T-helper 17 cell (primary cell): ENCODE measurements around the gene UQCRHL. TPM values are rescaled to one million over a fixed set of nuclear protein-coding genes. Genes with fewer than 3 reads are reported as not detected.

ENCODE experiments used
- ATAC-seq: fragments of 150-1000 bp; cut with Tn5 transposase; 2 replicates; pipeline ENCODE4 v1.10.0; 2021; ENCODE audit warnings: mild to moderate bottlenecking, moderate library complexity
- DNase-seq, 3 donors: peaks; one replicate each; pipeline versions ENCODE4 v3.0.0 to v3.0.0-alpha.2; 2020 to 2021
- H3K9me3 ChIP-seq: one replicate; pipeline ENCODE4 v1.7.0; 2013; ENCODE audit warnings: low read length, mild to moderate bottlenecking; ENCODE audit not compliant: control insufficient read depth, poor library complexity, severe bottlenecking
- H3K27ac Mint-ChIP-seq: one replicate; pipeline ENCODE4 v1.8.0; 2022; ENCODE audit warnings: mild to moderate bottlenecking, moderate library complexity, mixed read lengths
- H3K27me3 Mint-ChIP-seq: one replicate; pipeline ENCODE4 v1.8.0; 2022; ENCODE audit warnings: mixed read lengths
- H3K36me3 Mint-ChIP-seq: one replicate; pipeline ENCODE4 v1.8.0; 2022; ENCODE audit warnings: low read depth, mixed read lengths
- H3K4me1 Mint-ChIP-seq: one replicate; pipeline ENCODE4 v1.8.0; 2022; ENCODE audit warnings: mild to moderate bottlenecking, mixed read lengths
- H3K4me3 Mint-ChIP-seq: one replicate; pipeline ENCODE4 v1.8.0; 2022; ENCODE audit warnings: mild to moderate bottlenecking, moderate library complexity, mixed read lengths
- total RNA-seq, 4 donors: library from RNA in 2 of 4; stranded (reverse) in 2 of 4; gene quantifications; one replicate each; pipeline ENCODE4 v1.2.3 and lab custom pipeline; 2022 to 2026

Gene UQCRHL
- total RNA-seq, 2 donors from 2014 or later, result 0.65 to 0.81 TPM

- no peak for ATAC-seq
- DNase-seq, result no peak
- H3K27ac Mint-ChIP-seq, result no peak overlapping the region
- H3K27me3 Mint-ChIP-seq, result peaks cover 49% of the 10 kb centered on the region
- no peak overlapping the region for H3K4me3 Mint-ChIP-seq
- peaks cover 4% of the 10 kb centered on the region for H3K4me1 Mint-ChIP-seq
- H3K36me3 Mint-ChIP-seq, result peaks cover 3% of the 10 kb centered on the region
- no peaks in the 10 kb centered on the region for H3K9me3 ChIP-seq
Measured at GRCh38 chr1:15765495-15766194, 41.8 kb downstream of the UQCRHL start.

GRCh38 chr1:15764890-15765289 is 42.6 kb downstream of the UQCRHL start:
- Mint-ChIP-seq H3K4me3 (no peak overlapping the region), H3K4me1 (peaks cover 4% of the 10 kb centered on the region), H3K27me3 (peaks cover 45% of the 10 kb centered on the region), H3K27ac (no peak overlapping the region), H3K36me3 (peaks cover 3% of the 10 kb centered on the region)
- DNase-seq, result no peak
- H3K9me3 ChIP-seq, result no peaks in the 10 kb centered on the region
- no peak for ATAC-seq

GRCh38 chr1:15764269-15764764 is 43.1 kb downstream of the UQCRHL start:
- ATAC-seq (no peak), DNase-seq (no peak)
- no peak overlapping the region for H3K4me3 Mint-ChIP-seq
- peaks cover 5% of the 10 kb centered on the region for H3K4me1 Mint-ChIP-seq
- H3K27me3 Mint-ChIP-seq, result peaks cover 50% of the 10 kb centered on the region
- no peaks in the 10 kb centered on the region for H3K9me3 ChIP-seq
- H3K27ac Mint-ChIP-seq, result no peak overlapping the region
- H3K36me3 Mint-ChIP-seq, result peaks cover 3% of the 10 kb centered on the region

- no peaks in the 10 kb centered on the region for H3K9me3 ChIP-seq
- no peak for ATAC-seq
- no peak overlapping the region for H3K4me3 Mint-ChIP-seq
- H3K27ac Mint-ChIP-seq, result no peak overlapping the region
- peaks cover 9% of the 10 kb centered on the region for H3K4me1 Mint-ChIP-seq
- H3K36me3 Mint-ChIP-seq, result peaks cover 3% of the 10 kb centered on the region
- H3K27me3 Mint-ChIP-seq, result peaks cover 51% of the 10 kb centered on the region
- DNase-seq, result no peak
Measured at GRCh38 chr1:15762546-15762945, 44.9 kb downstream of the UQCRHL start.

- no peaks in the 10 kb centered on the region for H3K9me3 ChIP-seq
- H3K4me3 Mint-ChIP-seq, result no peak overlapping the region
- H3K27me3 Mint-ChIP-seq, result peaks cover 61% of the 10 kb centered on the region
- no peak overlapping the region for H3K27ac Mint-ChIP-seq
- DNase-seq, result no peak
- H3K4me1 Mint-ChIP-seq, result peaks cover 13% of the 10 kb centered on the region
- no peak for ATAC-seq
- H3K36me3 Mint-ChIP-seq, result peaks cover 3% of the 10 kb centered on the region
Measured at GRCh38 chr1:15761366-15762128, 45.9 kb downstream of the UQCRHL start.

GRCh38 chr1:15760520-15761211 is 46.8 kb downstream of the UQCRHL start:
- ATAC-seq (no peak), DNase-seq (no peak)
- no peaks in the 10 kb centered on the region for H3K9me3 ChIP-seq
- peaks cover 60% of the 10 kb centered on the region for H3K27me3 Mint-ChIP-seq
- H3K4me1 Mint-ChIP-seq, result peaks cover 17% of the 10 kb centered on the region
- H3K27ac Mint-ChIP-seq, result no peak overlapping the region
- H3K36me3 Mint-ChIP-seq, result peaks cover 3% of the 10 kb centered on the region
- H3K4me3 Mint-ChIP-seq, result peak overlapping the region; percentile 25

- Mint-ChIP-seq H3K27ac (no peak overlapping the region), H3K4me1 (peaks cover 16% of the 10 kb centered on the region), H3K4me3 (peak overlapping the region; percentile 75), H3K27me3 (peaks cover 59% of the 10 kb centered on the region), H3K36me3 (peaks cover 3% of the 10 kb centered on the region)
- no peaks in the 10 kb centered on the region for H3K9me3 ChIP-seq
- ATAC-seq, result peak; percentile 36
- no peak for DNase-seq
Measured at GRCh38 chr1:15758953-15759661, 48.3 kb downstream of the UQCRHL start.

GRCh38 chr1:15758343-15758931 is 49.0 kb downstream of the UQCRHL start, which contains the start of gene FBLIM1:
Gene FBLIM1 (plus strand): TSS chr1:15758795. CDS start chr1:15764984, 6,189 bp downstream.
- Mint-ChIP-seq H3K4me3 (peak within 1 kb of the TSS; percentile 80), H3K4me1 (peaks cover 16% of the 10 kb centered on the region), H3K36me3 (peaks cover 3% of the 10 kb centered on the region), H3K27ac (no peak within 1 kb of the TSS), H3K27me3 (peaks cover 56% of the 10 kb centered on the region)
- H3K9me3 ChIP-seq, result no peaks in the 10 kb centered on the region
- DNase-seq (no peak), ATAC-seq (no peak)

GRCh38 chr1:15757575-15758342 is 49.7 kb downstream of the UQCRHL start:
- Mint-ChIP-seq H3K4me3 (peak overlapping the region; percentile 80), H3K27me3 (peaks cover 55% of the 10 kb centered on the region), H3K4me1 (peaks cover 16% of the 10 kb centered on the region), H3K36me3 (peaks cover 2% of the 10 kb centered on the region), H3K27ac (no peak overlapping the region)
- DNase-seq, result no peak
- H3K9me3 ChIP-seq, result no peaks in the 10 kb centered on the region
- ATAC-seq, result no peak
